ENCODE data around the gene P2RX2. TPM values are rescaled to one million over a fixed set of nuclear protein-coding genes. Genes with fewer than 3 reads are reported as not detected.

The P2RX2 gene
- total and polyA plus RNA-seq, 4 donors = not detected

- peaks cover under 1 to 83% (median 51%) of the 10 kb centered on the region in 4 donors for H3K36me3 ChIP-seq (ENCODE audit: control insufficient read depth in 4 of 4, insufficient read depth in 3 of 4, low read depth in 1 of 4, low read length in 3 of 4)
- no peak for DNase-seq (ENCODE audit: low spot score)
Measured at GRCh38 chr12:132632521-132633228, 14.1 kb downstream of the P2RX2 start.

DNA sequence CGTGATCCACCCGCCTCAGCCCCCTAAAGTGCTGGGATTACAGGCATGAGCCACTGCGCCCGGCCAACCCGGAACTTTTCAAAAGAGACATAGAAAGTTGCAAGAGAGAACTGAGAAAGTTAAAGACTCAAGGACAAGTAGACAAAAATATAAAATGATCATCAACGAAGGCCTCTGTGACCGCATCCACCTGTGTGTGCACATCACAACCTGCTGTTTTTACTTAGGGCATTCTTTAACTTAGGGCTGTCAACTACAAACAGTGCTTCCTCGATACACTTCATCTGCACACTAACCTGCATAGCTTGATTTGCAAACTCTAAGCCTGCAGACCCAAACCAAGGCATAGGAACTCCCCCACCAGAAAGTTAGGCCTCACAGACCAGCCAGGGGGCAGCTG, 14.8 kb downstream of the P2RX2 start:
- 93% methylated on average over 8 of the region's 8 CpGs for WGBS
- no peak overlapping the region for H3K27ac ChIP-seq (ENCODE audit: low read depth in 1 of 2, low read length in 2 of 2)
- DNase-seq (ENCODE audit: low spot score) = no peak

More at GRCh38 chr12:132632521-132633228, 14.1 kb downstream of the P2RX2 start:
- Histone ChIP-seq H3K27ac (ENCODE audit: low read depth in 1 of 2, low read length in 2 of 2) (no peak overlapping the region), H3K9me3 (ENCODE audit: control insufficient read depth in 4 of 4, low read length in 3 of 4) (no peaks in the 10 kb centered on the region), H3K27me3 (ENCODE audit: control insufficient read depth in 4 of 4, insufficient read depth in 4 of 4, low read length in 3 of 4) (no peaks in the 10 kb centered on the region), H3K4me3 (ENCODE audit: low read depth in 1 of 3, low read length in 3 of 3) (no peak overlapping the region), H3K9ac (ENCODE audit: low read depth in 1 of 2, low read length in 2 of 2) (no peak overlapping the region), H3K4me1 (ENCODE audit: control insufficient read depth in 4 of 4, insufficient read depth in 4 of 4, low read length in 3 of 4) (no peaks in the 10 kb centered on the region)
- TF ChIP-seq GABPA (IDR thresholded peaks at IDR 0.05 in 1 of 2, conservative IDR thresholded peaks at IDR 0.05 in 1 of 2) = no peak
- WGBS = 95% methylated on average over 17 of the region's 17 CpGs

More for the DNA sequence above, 14.8 kb downstream of the P2RX2 start:
- no peaks in the 10 kb centered on the region for H3K9me3 ChIP-seq (ENCODE audit: control insufficient read depth in 4 of 4, low read length in 3 of 4)
- no peak overlapping the region for H3K4me3 ChIP-seq (ENCODE audit: low read depth in 1 of 3, low read length in 3 of 3)
- no peak for TF ChIP-seq YY1 (IDR thresholded peaks at IDR 0.05)
- no peak for TF ChIP-seq REST (IDR thresholded peaks at IDR 0.05)
- no peak for TF ChIP-seq EGR1 (IDR thresholded peaks at IDR 0.05; ENCODE audit: low read depth in 2 of 2)
- TF ChIP-seq, protein P1, sequence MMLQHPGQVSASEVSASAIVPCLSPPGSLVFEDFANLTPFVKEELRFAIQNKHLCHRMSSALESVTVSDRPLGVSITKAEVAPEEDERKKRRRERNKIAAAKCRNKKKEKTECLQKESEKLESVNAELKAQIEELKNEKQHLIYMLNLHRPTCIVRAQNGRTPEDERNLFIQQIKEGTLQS (IDR thresholded peaks at IDR 0.05) = no peak
- no peak for TF ChIP-seq GABPA (IDR thresholded peaks at IDR 0.05 in 1 of 2, conservative IDR thresholded peaks at IDR 0.05 in 1 of 2)
- no peak for TF ChIP-seq TAF1 (conservative IDR thresholded peaks at IDR 0.05)
- TF ChIP-seq, protein P2, sequence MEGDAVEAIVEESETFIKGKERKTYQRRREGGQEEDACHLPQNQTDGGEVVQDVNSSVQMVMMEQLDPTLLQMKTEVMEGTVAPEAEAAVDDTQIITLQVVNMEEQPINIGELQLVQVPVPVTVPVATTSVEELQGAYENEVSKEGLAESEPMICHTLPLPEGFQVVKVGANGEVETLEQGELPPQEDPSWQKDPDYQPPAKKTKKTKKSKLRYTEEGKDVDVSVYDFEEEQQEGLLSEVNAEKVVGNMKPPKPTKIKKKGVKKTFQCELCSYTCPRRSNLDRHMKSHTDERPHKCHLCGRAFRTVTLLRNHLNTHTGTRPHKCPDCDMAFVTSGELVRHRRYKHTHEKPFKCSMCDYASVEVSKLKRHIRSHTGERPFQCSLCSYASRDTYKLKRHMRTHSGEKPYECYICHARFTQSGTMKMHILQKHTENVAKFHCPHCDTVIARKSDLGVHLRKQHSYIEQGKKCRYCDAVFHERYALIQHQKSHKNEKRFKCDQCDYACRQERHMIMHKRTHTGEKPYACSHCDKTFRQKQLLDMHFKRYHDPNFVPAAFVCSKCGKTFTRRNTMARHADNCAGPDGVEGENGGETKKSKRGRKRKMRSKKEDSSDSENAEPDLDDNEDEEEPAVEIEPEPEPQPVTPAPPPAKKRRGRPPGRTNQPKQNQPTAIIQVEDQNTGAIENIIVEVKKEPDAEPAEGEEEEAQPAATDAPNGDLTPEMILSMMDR (IDR thresholded peaks at IDR 0.05; ENCODE audit: low read depth, low read length, missing input control) = no peak
- no peak for TF ChIP-seq HNF4A (conservative IDR thresholded peaks at IDR 0.05)
- no peak for TF ChIP-seq ZBTB33 (IDR thresholded peaks at IDR 0.05)
- TF ChIP-seq, protein P3, sequence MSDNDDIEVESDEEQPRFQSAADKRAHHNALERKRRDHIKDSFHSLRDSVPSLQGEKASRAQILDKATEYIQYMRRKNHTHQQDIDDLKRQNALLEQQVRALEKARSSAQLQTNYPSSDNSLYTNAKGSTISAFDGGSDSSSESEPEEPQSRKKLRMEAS (IDR thresholded peaks at IDR 0.05) = no peak
- no peak for TF ChIP-seq RXRA (IDR thresholded peaks at IDR 0.05)
- no peak for TF ChIP-seq FOXA1 (IDR thresholded peaks at IDR 0.05)
- no peak for TF ChIP-seq NR2F2 (IDR thresholded peaks at IDR 0.05)
- TF ChIP-seq JUND (IDR thresholded peaks at IDR 0.05) = no peak
- H3K9ac ChIP-seq (ENCODE audit: low read depth in 1 of 2, low read length in 2 of 2) = no peak overlapping the region
- no peaks in the 10 kb centered on the region for H3K4me1 ChIP-seq (ENCODE audit: control insufficient read depth in 4 of 4, insufficient read depth in 4 of 4, low read length in 3 of 4)
- H3K36me3 ChIP-seq (ENCODE audit: control insufficient read depth in 4 of 4, insufficient read depth in 3 of 4, low read depth in 1 of 4, low read length in 3 of 4) = peaks cover 4 to 90% (median 55%) of the 10 kb centered on the region in 4 donors
- H3K27me3 ChIP-seq (ENCODE audit: control insufficient read depth in 4 of 4, insufficient read depth in 4 of 4, low read length in 3 of 4) = no peaks in the 10 kb centered on the region

Data from liver (tissue), 9 donors.